Measurements from ENCODE around the gene DUOX2.
"Not testable (repeated sequence)": the region's sequence is repeated elsewhere in the genome, so short reads cannot be mapped to it uniquely, and the experiment has no call there.

Gene DUOX2

GRCh38 chr15:45100884-45101625 lies 12.9 kb downstream of the DUOX2 start:
- DNase-seq (ENCODE audit: low read depth in 2 of 2): no peak

GRCh38 chr15:45099549-45100165 lies 14.3 kb downstream of the DUOX2 start:
- DNase-seq (ENCODE audit: low read depth in 2 of 2): no peak

- DNase-seq (ENCODE audit: low read depth in 2 of 2): no peak
These were observed 16.5 kb downstream of the DUOX2 start for GRCh38 chr15:45097466-45097865.

GRCh38 chr15:45095661-45096060 lies 18.3 kb downstream of the DUOX2 start:
- DNase-seq (ENCODE audit: low read depth in 2 of 2): no peak

GRCh38 chr15:45094358-45094730 lies 19.6 kb downstream of the DUOX2 start:
- no peak for DNase-seq (ENCODE audit: low read depth in 2 of 2)

GRCh38 chr15:45093622-45094357 lies 20.2 kb downstream of the DUOX2 start:
- DNase-seq (ENCODE audit: low read depth in 2 of 2): no peak

- DNase-seq (ENCODE audit: low read depth in 2 of 2): no peak
These were observed 21.0 kb downstream of the DUOX2 start for GRCh38 chr15:45093013-45093412.

- no peak for DNase-seq (ENCODE audit: low read depth in 2 of 2)
These were observed 22.4 kb downstream of the DUOX2 start for GRCh38 chr15:45091576-45091975.

GRCh38 chr15:45091161-45091560 lies 22.8 kb downstream of the DUOX2 start:
- DNase-seq (ENCODE audit: low read depth in 2 of 2): no peak

- no peak for DNase-seq (ENCODE audit: low read depth in 2 of 2)
These were observed 24.1 kb downstream of the DUOX2 start for GRCh38 chr15:45089712-45090373.

GRCh38 chr15:45088801-45089711 lies 24.9 kb downstream of the DUOX2 start:
- no peak for DNase-seq (ENCODE audit: low read depth in 2 of 2)

- DNase-seq (ENCODE audit: low read depth in 2 of 2): no peak
These were observed 26.5 kb downstream of the DUOX2 start for GRCh38 chr15:45087513-45087912.

- no peak for DNase-seq (ENCODE audit: low read depth in 2 of 2)
These were observed 29.8 kb downstream of the DUOX2 start for GRCh38 chr15:45084163-45084562.

GRCh38 chr15:45083223-45083622 lies 30.7 kb downstream of the DUOX2 start:
- no peak for DNase-seq (ENCODE audit: low read depth in 2 of 2)

GRCh38 chr15:45082412-45082811 lies 31.6 kb downstream of the DUOX2 start:
- DNase-seq (ENCODE audit: low read depth in 2 of 2): not testable (repeated sequence)

GRCh38 chr15:45080593-45080992 lies 33.4 kb downstream of the DUOX2 start:
- DNase-seq (ENCODE audit: low read depth in 2 of 2): not testable (repeated sequence)

GRCh38 chr15:45079628-45080246 lies 34.2 kb downstream of the DUOX2 start:
- not testable (repeated sequence) for DNase-seq (ENCODE audit: low read depth in 2 of 2)

GRCh38 chr15:45079201-45079600 lies 34.8 kb downstream of the DUOX2 start:
- not testable (repeated sequence) for DNase-seq (ENCODE audit: low read depth in 2 of 2)

GRCh38 chr15:45077391-45077790 lies 36.6 kb downstream of the DUOX2 start:
- DNase-seq (ENCODE audit: low read depth in 2 of 2): not testable (repeated sequence)

GRCh38 chr15:45075440-45076320 lies 38.3 kb downstream of the DUOX2 start:
- not testable (repeated sequence) for DNase-seq (ENCODE audit: low read depth in 2 of 2)
